A549 (cell line): ENCODE data around the gene PFKFB3. TPM values are rescaled to one million over a fixed set of nuclear protein-coding genes. Genes with fewer than 3 reads are reported as not detected.

Source experiments
- BHLHE40 ChIP-seq: IDR thresholded peaks from 2 replicates; pipeline ENCODE4 v1.6.1; 2012; ENCODE audit warnings: low read depth, low read length, inconsistent platforms
- CBX8 ChIP-seq: fragments of 200-600 bp; sonication (generic); IDR thresholded peaks from 2 replicates; pipeline ENCODE4 v1.6.1; 2016
- EHF ChIP-seq: fragments of 250-450 bp; sonication (Bioruptor Pico); IDR thresholded peaks from 2 replicates; pipeline ENCODE4 v1.5.0; 2020; ENCODE audit warnings: mild to moderate bottlenecking
- EP300 ChIP-seq, 2 experiments: fragments of >200 bp; sonication (Bioruptor Twin); formaldehyde crosslinking; IDR thresholded peaks; 2 replicates in 1 of 2; 3 replicates in 1 of 2; pipeline ENCODE4 v1.6.1; 2016 to 2017
- FOSB ChIP-seq: fragments of 250-450 bp; sonication (Bioruptor Pico); IDR thresholded peaks from 2 replicates; pipeline ENCODE4 v1.5.0; 2020; ENCODE audit warnings: mild to moderate bottlenecking, moderate library complexity
- FOSL2 ChIP-seq, 2 experiments: fragments of 450-650 bp in 1 of 2; fragments of >200 bp in 1 of 2; sonication (Bioruptor Twin) in 1 of 2; formaldehyde crosslinking; IDR thresholded peaks; 2 replicates each; pipeline versions ENCODE4 v1.5.0 to v1.6.1; 2016 to 2020; ENCODE audit warnings: mild to moderate bottlenecking in 1 of 2, moderate library complexity in 1 of 2
- FOXS1 ChIP-seq: fragments of 250-450 bp; sonication (Bioruptor Pico); IDR thresholded peaks from 2 replicates; pipeline ENCODE4 v1.5.0; 2020; ENCODE audit warnings: mild to moderate bottlenecking, moderate library complexity
- GATA3 ChIP-seq: IDR thresholded peaks from 2 replicates; pipeline ENCODE4 v1.6.1; 2012; ENCODE audit warnings: borderline replicate concordance
- HDAC2 ChIP-seq: fragments of 200-600 bp; sonication (generic); IDR thresholded peaks from 2 replicates; pipeline ENCODE4 v1.6.1; 2016
- HOXA7 ChIP-seq: fragments of 250-450 bp; sonication (Bioruptor Pico); IDR thresholded peaks from 2 replicates; pipeline ENCODE4 v1.5.0; 2020; ENCODE audit warnings: mild to moderate bottlenecking, moderate library complexity
- HOXB13 ChIP-seq: fragments of 250-450 bp; sonication (Bioruptor Pico); IDR thresholded peaks from 2 replicates; pipeline ENCODE4 v1.5.0; 2020; ENCODE audit warnings: low read depth, mild to moderate bottlenecking, moderate library complexity
- HOXB5 ChIP-seq: fragments of 250-450 bp; sonication (Bioruptor Pico); IDR thresholded peaks from 2 replicates; pipeline ENCODE4 v1.5.0; 2020; ENCODE audit warnings: mild to moderate bottlenecking, moderate library complexity
- JUNB ChIP-seq: fragments of >200 bp; sonication (Bioruptor Twin); formaldehyde crosslinking; IDR thresholded peaks from 2 replicates; pipeline ENCODE4 v1.6.1; 2016
- MAFK ChIP-seq: fragments of 450-650 bp; IDR thresholded peaks from 2 replicates; pipeline ENCODE4 v1.6.1; 2014; ENCODE audit not compliant: partially characterized antibody
- MAZ ChIP-seq: fragments of 150-350 bp; IDR thresholded peaks from 2 replicates; pipeline ENCODE4 v1.6.1; 2014; ENCODE audit warnings: antibody characterized with exemption, low read depth, low read length, borderline replicate concordance
- MYC ChIP-seq: IDR thresholded peaks from 2 replicates; pipeline ENCODE4 v1.6.1; 2012; ENCODE audit warnings: mild to moderate bottlenecking, inconsistent platforms, low read length, improper control_type of control experiment, borderline replicate concordance
- NPAS2 ChIP-seq: fragments of 250-450 bp; sonication (Bioruptor Pico); IDR thresholded peaks from 2 replicates; pipeline ENCODE4 v1.8.0; 2022; ENCODE audit warnings: mild to moderate bottlenecking, moderate library complexity, borderline replicate concordance
- PHF8 ChIP-seq: fragments of 200-600 bp; sonication (generic); IDR thresholded peaks from 2 replicates; pipeline ENCODE4 v1.6.1; 2016; ENCODE audit warnings: low read depth, mild to moderate bottlenecking, antibody characterized with exemption, moderate library complexity, borderline replicate concordance
- POLR2A ChIP-seq: IDR thresholded peaks from 2 replicates; pipeline ENCODE4 v1.6.1; 2012; ENCODE audit warnings: mild to moderate bottlenecking, low read length
- POLR2AphosphoS2 ChIP-seq: conservative IDR thresholded peaks from 2 replicates; pipeline ENCODE4 v1.6.1; 2012; ENCODE audit warnings: low read length, improper control_type of control experiment, inconsistent platforms
- RAD21 ChIP-seq, 2 experiments: fragments of >200 bp in 1 of 2; sonication (Bioruptor Twin) in 1 of 2; formaldehyde crosslinking in 1 of 2; IDR thresholded peaks in 1 of 2; conservative IDR thresholded peaks in 1 of 2; 2 replicates in 1 of 2; 3 replicates in 1 of 2; pipeline ENCODE4 v1.6.1; 2012 to 2018; ENCODE audit warnings: inconsistent platforms in 1 of 2
- RCOR1 ChIP-seq: fragments of 150-350 bp; IDR thresholded peaks from 2 replicates; pipeline ENCODE4 v1.6.1; 2014; ENCODE audit warnings: antibody characterized with exemption, low read length, low read depth
- RFX5 ChIP-seq: fragments of 450-650 bp; IDR thresholded peaks from 2 replicates; pipeline ENCODE4 v1.7.1; 2014; ENCODE audit warnings: antibody characterized with exemption, mild to moderate bottlenecking, moderate library complexity
- RNF2 ChIP-seq: fragments of 200-600 bp; sonication (generic); IDR thresholded peaks from 2 replicates; pipeline ENCODE4 v1.6.1; 2016; ENCODE audit warnings: low read depth, mild to moderate bottlenecking, antibody characterized with exemption, moderate library complexity, borderline replicate concordance
- SMC3 ChIP-seq: fragments of >200 bp; sonication (Bioruptor Twin); formaldehyde crosslinking; IDR thresholded peaks from 3 replicates; pipeline ENCODE4 v1.6.1; 2018; ENCODE audit warnings: inconsistent platforms
- TFCP2L1 ChIP-seq: fragments of 250-450 bp; sonication (Bioruptor Pico); IDR thresholded peaks from 2 replicates; pipeline ENCODE4 v1.5.0; 2021; ENCODE audit warnings: mild to moderate bottlenecking
- TP53 ChIP-seq: fragments of 250-450 bp; sonication (Bioruptor Pico); IDR thresholded peaks from 2 replicates; pipeline ENCODE4 v1.5.0; 2021; ENCODE audit warnings: mild to moderate bottlenecking, moderate library complexity
- ZFP36 ChIP-seq: fragments of 450-650 bp; IDR thresholded peaks from 2 replicates; pipeline ENCODE4 v1.6.1; 2014; ENCODE audit warnings: borderline replicate concordance; ENCODE audit not compliant: partially characterized antibody
- ZNF302 ChIP-seq: fragments of 250-450 bp; sonication (Bioruptor Pico); IDR thresholded peaks from 2 replicates; pipeline ENCODE4 v1.9.0; 2021; ENCODE audit warnings: inconsistent platforms, mild to moderate bottlenecking, moderate library complexity
- polyA plus RNA-seq, 4 experiments: library from polyadenylated mRNA; depleted of rRNA in 3 of 4; stranded (reverse); fragments of >200 nt; fragmentation: RNase III in 1 of 4; extraction: RNeasy Plus Mini Kit Qiagen cat#74134 plus additional on column Dnase treatment in 1 of 4; gene quantifications; 2 replicates in 3 of 4; 3 replicates in 1 of 4; pipeline ENCODE4 v1.2.3, GENCODE V29; 2011 to 2017
- TF ChIP-seq, protein P1 (sequence below): IDR thresholded peaks from 2 replicates; pipeline ENCODE4 v1.6.1; 2012; ENCODE audit warnings: low read depth, borderline replicate concordance
- TF ChIP-seq, protein P2 (sequence below): fragments of >200 bp; sonication (Bioruptor Twin); formaldehyde crosslinking; IDR thresholded peaks from 3 replicates; pipeline ENCODE4 v1.5.1; 2016
- TF ChIP-seq, protein P3 (sequence below): fragments of 250-450 bp; sonication (Bioruptor Pico); IDR thresholded peaks from 2 replicates; pipeline ENCODE4 v1.5.0; 2021; ENCODE audit warnings: mild to moderate bottlenecking, moderate library complexity, borderline replicate concordance
- TF ChIP-seq, protein P4 (sequence below): fragments of >200 bp; sonication (Bioruptor Twin); formaldehyde crosslinking; IDR thresholded peaks from 3 replicates; pipeline ENCODE4 v1.6.1; 2016
- TF ChIP-seq, protein P5 (sequence below): fragments of 200-600 bp; sonication (generic); IDR thresholded peaks from 2 replicates; pipeline ENCODE4 v1.6.1; 2016; ENCODE audit warnings: antibody characterized with exemption, mild to moderate bottlenecking, moderate library complexity
- TF ChIP-seq, protein P6 (sequence below): fragments of >200 bp; sonication (Bioruptor Twin); formaldehyde crosslinking; IDR thresholded peaks from 2 replicates; pipeline ENCODE4 v1.6.1; 2016

The PFKFB3 gene
- polyA plus RNA-seq, 2 of the 4 experiments (the other 2 are of a cell fraction), result 139 to 232 TPM

DNA sequence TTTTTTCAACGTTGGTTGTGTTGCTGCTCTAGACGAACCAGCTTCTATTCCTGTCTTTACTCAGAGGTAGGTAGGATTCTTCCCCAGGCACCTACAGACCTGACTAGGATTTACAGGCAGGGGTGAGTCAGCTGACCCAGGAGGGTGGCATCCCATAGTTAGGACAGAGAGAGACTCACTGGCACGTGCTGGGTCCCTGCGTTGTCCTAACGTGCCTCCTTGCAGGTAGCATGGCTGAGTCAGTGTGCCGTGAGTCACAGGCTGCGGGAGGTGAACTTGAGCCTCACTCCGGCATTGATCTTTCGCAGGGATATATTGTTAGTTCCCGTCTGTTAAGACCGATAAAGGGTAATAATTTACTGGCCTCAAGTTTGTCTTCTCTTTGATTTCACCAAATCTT is 96.5 kb downstream of the PFKFB3 start (continued):
- TF ChIP-seq FOSL2 (IDR thresholded peaks at IDR 0.05) (peak; percentile 99), FOSL2 (CRISPR knock-in tag; IDR thresholded peaks at IDR 0.05) (peak; percentile 99), MAZ (no peak), POLR2AphosphoS2 (no peak), FOSB (no peak), JUNB (peak; percentile 97), RNF2 (no peak), ZNF302 (CRISPR knock-in tag) (0 out of 2 replicates have a peak, but pooled peaks have one; percentile 4), TP53 (CRISPR knock-in tag) (no peak), HDAC2 (no peak), SMC3 (peak; percentile 57), HOXA7 (CRISPR knock-in tag) (no peak), MYC (peak; percentile 90), EP300 (IDR thresholded peaks at IDR 0.05) (peak; percentile 93 to 97; a peak in 4 of 5 replicates), PHF8 (no peak), BHLHE40 (peak; percentile 99), POLR2A (no peak), RCOR1 (no peak), CBX8 (no peak), FOXS1 (CRISPR knock-in tag) (no peak; the same call in 1 of the 2 replicates), TFCP2L1 (CRISPR knock-in tag) (no peak), NPAS2 (CRISPR knock-in tag) (peak; percentile 71; the same call in 1 of the 2 replicates), MAFK (peak; percentile 41), RAD21 (conservative IDR thresholded peaks at IDR 0.05 in 1 of 2, IDR thresholded peaks at IDR 0.05 in 1 of 2) (peak; percentile 34 to 64; a peak in 4 of 5 replicates), HOXB13 (CRISPR knock-in tag) (peak; percentile 76; the same call in 1 of the 2 replicates), GATA3 (peak; percentile 97), EHF (CRISPR knock-in tag) (no peak), HOXB5 (CRISPR knock-in tag) (peak; percentile 34; the same call in 1 of the 2 replicates), ZFP36 (no peak), RFX5 (no peak)
- TF ChIP-seq, protein P1, sequence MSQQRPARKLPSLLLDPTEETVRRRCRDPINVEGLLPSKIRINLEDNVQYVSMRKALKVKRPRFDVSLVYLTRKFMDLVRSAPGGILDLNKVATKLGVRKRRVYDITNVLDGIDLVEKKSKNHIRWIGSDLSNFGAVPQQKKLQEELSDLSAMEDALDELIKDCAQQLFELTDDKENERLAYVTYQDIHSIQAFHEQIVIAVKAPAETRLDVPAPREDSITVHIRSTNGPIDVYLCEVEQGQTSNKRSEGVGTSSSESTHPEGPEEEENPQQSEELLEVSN, result peak; percentile 94
- TF ChIP-seq, protein P2, sequence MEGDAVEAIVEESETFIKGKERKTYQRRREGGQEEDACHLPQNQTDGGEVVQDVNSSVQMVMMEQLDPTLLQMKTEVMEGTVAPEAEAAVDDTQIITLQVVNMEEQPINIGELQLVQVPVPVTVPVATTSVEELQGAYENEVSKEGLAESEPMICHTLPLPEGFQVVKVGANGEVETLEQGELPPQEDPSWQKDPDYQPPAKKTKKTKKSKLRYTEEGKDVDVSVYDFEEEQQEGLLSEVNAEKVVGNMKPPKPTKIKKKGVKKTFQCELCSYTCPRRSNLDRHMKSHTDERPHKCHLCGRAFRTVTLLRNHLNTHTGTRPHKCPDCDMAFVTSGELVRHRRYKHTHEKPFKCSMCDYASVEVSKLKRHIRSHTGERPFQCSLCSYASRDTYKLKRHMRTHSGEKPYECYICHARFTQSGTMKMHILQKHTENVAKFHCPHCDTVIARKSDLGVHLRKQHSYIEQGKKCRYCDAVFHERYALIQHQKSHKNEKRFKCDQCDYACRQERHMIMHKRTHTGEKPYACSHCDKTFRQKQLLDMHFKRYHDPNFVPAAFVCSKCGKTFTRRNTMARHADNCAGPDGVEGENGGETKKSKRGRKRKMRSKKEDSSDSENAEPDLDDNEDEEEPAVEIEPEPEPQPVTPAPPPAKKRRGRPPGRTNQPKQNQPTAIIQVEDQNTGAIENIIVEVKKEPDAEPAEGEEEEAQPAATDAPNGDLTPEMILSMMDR, result no peak
- TF ChIP-seq, protein P3, sequence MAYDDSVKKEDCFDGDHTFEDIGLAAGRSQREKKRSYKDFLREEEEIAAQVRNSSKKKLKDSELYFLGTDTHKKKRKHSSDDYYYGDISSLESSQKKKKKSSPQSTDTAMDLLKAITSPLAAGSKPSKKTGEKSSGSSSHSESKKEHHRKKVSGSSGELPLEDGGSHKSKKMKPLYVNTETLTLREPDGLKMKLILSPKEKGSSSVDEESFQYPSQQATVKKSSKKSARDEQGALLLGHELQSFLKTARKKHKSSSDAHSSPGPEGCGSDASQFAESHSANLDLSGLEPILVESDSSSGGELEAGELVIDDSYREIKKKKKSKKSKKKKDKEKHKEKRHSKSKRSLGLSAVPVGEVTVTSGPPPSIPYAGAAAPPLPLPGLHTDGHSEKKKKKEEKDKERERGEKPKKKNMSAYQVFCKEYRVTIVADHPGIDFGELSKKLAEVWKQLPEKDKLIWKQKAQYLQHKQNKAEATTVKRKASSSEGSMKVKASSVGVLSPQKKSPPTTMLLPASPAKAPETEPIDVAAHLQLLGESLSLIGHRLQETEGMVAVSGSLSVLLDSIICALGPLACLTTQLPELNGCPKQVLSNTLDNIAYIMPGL (CRISPR knock-in tag), result no peak
- TF ChIP-seq, protein P4, sequence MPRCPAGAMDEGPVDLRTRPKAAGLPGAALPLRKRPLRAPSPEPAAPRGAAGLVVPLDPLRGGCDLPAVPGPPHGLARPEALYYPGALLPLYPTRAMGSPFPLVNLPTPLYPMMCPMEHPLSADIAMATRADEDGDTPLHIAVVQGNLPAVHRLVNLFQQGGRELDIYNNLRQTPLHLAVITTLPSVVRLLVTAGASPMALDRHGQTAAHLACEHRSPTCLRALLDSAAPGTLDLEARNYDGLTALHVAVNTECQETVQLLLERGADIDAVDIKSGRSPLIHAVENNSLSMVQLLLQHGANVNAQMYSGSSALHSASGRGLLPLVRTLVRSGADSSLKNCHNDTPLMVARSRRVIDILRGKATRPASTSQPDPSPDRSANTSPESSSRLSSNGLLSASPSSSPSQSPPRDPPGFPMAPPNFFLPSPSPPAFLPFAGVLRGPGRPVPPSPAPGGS, result peak; percentile 86
- TF ChIP-seq, protein P5, sequence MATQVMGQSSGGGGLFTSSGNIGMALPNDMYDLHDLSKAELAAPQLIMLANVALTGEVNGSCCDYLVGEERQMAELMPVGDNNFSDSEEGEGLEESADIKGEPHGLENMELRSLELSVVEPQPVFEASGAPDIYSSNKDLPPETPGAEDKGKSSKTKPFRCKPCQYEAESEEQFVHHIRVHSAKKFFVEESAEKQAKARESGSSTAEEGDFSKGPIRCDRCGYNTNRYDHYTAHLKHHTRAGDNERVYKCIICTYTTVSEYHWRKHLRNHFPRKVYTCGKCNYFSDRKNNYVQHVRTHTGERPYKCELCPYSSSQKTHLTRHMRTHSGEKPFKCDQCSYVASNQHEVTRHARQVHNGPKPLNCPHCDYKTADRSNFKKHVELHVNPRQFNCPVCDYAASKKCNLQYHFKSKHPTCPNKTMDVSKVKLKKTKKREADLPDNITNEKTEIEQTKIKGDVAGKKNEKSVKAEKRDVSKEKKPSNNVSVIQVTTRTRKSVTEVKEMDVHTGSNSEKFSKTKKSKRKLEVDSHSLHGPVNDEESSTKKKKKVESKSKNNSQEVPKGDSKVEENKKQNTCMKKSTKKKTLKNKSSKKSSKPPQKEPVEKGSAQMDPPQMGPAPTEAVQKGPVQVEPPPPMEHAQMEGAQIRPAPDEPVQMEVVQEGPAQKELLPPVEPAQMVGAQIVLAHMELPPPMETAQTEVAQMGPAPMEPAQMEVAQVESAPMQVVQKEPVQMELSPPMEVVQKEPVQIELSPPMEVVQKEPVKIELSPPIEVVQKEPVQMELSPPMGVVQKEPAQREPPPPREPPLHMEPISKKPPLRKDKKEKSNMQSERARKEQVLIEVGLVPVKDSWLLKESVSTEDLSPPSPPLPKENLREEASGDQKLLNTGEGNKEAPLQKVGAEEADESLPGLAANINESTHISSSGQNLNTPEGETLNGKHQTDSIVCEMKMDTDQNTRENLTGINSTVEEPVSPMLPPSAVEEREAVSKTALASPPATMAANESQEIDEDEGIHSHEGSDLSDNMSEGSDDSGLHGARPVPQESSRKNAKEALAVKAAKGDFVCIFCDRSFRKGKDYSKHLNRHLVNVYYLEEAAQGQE, result no peak
- TF ChIP-seq, protein P6, sequence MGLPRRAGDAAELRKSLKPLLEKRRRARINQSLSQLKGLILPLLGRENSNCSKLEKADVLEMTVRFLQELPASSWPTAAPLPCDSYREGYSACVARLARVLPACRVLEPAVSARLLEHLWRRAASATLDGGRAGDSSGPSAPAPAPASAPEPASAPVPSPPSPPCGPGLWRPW, result peak; percentile 11; the same call in 1 of the 2 replicates
